ENCODE results near the gene PYDC1.

DNA sequence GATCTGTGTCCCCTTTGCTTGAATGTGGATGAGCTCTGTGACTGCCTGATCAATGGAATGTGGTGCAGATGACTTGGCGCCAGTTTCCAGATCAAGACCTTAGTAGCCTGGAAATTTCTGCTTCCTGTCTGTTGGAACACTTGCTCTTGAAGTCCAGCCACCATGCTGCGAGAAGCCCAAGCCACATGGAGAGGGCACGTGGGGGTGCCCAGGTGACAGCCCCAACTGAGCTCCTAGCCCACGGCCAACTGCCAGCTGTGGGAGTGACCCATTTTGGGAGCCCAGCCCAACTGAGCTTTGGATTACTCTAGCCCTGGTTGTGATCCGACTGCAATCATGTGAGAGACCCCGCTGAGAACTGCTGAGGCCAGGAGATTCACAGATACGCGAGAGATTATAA lies 39.5 kb upstream of the PYDC1 start:
- no peak for TF ChIP-seq POLR2A (IDR thresholded peaks at IDR 0.05)
- TF ChIP-seq, protein P1, sequence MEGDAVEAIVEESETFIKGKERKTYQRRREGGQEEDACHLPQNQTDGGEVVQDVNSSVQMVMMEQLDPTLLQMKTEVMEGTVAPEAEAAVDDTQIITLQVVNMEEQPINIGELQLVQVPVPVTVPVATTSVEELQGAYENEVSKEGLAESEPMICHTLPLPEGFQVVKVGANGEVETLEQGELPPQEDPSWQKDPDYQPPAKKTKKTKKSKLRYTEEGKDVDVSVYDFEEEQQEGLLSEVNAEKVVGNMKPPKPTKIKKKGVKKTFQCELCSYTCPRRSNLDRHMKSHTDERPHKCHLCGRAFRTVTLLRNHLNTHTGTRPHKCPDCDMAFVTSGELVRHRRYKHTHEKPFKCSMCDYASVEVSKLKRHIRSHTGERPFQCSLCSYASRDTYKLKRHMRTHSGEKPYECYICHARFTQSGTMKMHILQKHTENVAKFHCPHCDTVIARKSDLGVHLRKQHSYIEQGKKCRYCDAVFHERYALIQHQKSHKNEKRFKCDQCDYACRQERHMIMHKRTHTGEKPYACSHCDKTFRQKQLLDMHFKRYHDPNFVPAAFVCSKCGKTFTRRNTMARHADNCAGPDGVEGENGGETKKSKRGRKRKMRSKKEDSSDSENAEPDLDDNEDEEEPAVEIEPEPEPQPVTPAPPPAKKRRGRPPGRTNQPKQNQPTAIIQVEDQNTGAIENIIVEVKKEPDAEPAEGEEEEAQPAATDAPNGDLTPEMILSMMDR (IDR thresholded peaks at IDR 0.05) = no peak
